NCI-H82 treated with DMSO at 0.1 percent for 48 hours (cell line): ENCODE measurements around the gene KRT28.

Source experiments
- DNase-seq: peaks from one replicate; lab custom pipeline; 2025; ENCODE audit not compliant: unreplicated experiment; lab: John Stamatoyannopoulos, UW

The KRT28 gene, protein sequence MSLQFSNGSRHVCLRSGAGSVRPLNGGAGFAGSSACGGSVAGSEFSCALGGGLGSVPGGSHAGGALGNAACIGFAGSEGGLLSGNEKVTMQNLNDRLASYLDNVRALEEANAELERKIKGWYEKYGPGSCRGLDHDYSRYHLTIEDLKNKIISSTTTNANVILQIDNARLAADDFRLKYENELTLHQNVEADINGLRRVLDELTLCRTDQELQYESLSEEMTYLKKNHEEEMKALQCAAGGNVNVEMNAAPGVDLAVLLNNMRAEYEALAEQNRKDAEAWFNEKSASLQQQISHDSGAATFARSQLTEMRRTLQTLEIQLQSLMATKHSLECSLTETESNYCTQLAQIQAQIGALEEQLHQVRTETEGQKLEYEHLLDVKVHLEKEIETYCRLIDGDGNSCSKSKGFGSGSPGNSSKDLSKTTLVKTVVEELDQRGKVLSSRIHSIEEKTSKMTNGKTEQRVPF

GRCh38 chr17:40799859-40800258, at the start of gene KRT28:
KRT28 (minus strand) TSS chr17:40799959; CDS start chr17:40799893, 66 bp downstream.
- DNase-seq, result no peak

DNA sequence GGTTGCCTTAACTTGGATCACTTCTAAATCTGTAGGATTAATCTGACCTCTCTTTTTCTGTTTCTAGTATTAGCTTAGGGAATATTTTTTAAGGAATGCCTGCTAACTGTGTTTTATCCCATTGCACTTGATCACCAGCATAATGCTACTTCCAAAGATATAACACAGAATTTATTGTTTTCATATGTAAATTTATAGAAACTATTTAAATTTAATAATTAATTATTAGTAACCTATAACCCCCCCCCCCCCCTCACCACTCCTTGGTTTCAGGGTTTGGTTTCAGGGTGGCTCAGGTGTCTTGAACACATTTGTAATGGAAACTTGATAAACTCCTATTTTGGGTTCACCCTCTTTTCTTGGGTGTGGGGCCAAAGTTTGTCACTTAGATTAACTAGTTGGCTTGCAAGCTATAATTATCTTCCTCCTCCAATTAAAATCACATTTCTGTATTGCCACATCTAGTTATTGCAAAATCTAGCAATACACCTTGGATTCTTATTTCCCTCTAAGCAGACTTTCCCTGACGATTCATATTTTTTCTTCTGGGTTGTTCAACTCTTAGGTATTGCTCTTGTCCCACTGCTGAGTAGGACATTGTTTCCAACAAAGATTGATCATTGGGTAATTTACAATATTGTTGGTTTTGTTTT, 49.0 kb upstream of the KRT28 start:
- DNase-seq, result no peak

DNA sequence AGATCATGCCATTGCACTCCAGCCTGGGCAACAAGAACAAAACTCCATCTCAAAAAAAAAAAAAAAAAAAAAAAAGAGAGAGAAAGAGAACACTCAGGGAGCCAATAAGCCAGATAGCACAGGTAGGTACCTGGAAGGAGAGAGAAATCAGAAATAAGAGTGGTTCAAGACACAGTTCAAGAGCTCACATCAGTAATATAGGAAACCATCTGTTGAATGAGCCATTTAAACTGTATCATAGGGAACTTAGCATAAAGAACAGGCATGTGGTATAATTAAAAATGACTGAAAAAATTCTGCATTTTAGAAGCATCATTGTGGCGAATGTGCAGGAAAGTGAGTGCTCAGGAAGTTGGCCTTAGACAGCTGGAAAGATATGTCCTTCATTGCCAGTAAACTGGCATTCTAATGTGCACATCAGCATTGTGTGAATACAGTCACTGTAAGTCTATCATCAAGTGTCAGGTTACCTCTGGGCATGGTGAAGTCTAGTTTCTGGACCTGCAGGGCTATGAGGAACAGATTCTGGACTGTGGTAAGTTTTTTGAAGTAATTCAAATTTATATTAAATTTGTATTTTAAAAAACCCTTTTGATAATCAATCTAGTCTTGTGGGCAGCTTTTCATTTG, 46.9 kb upstream of the KRT28 start:
- no peak for DNase-seq

- DNase-seq, result no peak
Measured at GRCh38 chr17:40844671-40845107, 44.9 kb upstream of the KRT28 start.

- no peak for DNase-seq
Measured at GRCh38 chr17:40843242-40843641, 43.5 kb upstream of the KRT28 start.

DNA sequence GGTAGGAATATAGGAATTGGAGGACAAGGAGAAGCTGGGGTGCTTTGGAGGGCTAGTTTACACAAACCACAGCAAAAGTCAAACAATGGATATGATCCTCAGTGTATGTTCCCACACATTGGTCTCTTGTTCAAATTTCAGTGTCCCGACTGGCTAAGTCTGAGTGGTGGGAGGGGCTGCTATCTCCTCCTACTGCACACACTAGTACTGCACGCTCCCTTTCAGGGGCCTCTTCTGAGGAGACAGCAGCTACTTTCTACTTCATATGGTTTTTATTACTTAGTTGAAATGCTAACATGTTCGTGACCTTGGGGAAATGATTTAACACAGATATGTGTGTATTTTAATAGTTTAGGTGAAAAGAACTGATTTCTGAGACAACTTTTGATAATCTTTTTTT, 41.5 kb upstream of the KRT28 start:
- DNase-seq, result no peak

DNA sequence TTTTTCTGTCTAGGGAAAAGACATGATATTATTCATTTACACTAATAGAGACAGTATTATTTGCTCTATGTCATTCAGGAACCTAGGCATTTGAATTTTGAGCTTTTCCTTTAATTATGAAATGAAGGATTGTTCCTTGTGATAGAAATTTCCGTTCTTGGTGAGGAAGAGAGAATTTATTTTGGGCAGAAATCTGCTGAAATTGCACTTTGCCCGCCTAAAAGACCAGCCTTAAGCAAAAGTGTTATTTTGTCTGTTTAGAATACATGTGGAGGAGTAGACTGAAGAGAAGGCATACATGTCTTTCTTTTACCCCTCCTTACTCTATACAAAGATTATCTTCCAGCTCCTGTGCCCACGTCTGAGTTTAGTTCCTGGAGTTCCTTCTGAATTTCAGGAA, 39.4 kb upstream of the KRT28 start:
- no peak for DNase-seq

- no peak for DNase-seq
Measured at GRCh38 chr17:40836020-40836419, 36.3 kb upstream of the KRT28 start.

DNA sequence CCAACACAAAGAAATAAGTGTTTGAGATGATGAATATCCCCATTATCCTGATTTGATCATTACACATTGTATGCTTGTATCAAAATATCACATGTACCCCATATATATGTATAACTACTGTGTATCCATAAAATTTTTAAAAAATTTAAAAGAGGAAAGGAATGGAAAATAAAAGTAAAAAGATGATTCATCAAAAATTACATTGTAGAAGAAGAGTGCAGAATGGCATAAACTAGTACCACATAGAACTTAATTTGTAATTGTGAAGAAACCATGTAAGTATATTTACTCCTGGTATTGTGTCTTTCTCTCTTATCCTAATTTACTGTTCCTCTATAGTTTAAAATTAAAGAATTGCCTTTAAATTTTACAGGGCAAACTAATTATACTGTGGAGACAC, 34.1 kb upstream of the KRT28 start:
- DNase-seq, result no peak

GRCh38 chr17:40832840-40833239, 33.1 kb upstream of the KRT28 start:
- DNase-seq, result peak; percentile 4

DNA sequence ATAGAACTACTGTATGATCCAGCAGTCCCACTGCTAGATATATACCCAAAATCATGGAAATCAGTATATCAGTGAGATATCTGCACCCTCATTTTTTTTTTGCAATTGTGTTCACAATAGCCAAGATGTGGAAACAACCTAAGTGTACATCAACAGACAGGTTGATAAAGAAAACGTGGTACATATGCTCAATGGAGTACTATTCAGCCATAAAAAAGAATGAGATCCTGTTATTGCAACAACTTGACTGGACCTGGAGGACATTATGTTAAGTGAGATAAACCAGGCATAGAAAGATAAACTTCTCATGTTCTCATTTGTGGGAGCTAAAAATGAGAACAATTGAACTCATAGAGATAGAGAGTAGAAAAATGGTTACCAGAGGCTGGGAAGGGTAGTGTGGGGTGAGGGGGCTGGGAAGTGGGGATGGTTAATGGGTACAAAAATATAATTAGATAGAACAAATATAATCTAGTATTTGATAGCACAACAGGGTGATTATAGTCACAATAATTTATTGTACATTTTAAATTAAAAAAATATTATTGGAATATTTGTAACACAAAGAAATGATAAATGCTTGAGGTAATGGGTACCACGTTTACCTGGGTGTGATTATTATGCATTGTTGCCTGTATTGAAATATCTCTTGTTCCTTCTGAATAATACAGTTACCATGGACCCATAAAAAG, 30.5 kb upstream of the KRT28 start:
- no peak for DNase-seq

DNA sequence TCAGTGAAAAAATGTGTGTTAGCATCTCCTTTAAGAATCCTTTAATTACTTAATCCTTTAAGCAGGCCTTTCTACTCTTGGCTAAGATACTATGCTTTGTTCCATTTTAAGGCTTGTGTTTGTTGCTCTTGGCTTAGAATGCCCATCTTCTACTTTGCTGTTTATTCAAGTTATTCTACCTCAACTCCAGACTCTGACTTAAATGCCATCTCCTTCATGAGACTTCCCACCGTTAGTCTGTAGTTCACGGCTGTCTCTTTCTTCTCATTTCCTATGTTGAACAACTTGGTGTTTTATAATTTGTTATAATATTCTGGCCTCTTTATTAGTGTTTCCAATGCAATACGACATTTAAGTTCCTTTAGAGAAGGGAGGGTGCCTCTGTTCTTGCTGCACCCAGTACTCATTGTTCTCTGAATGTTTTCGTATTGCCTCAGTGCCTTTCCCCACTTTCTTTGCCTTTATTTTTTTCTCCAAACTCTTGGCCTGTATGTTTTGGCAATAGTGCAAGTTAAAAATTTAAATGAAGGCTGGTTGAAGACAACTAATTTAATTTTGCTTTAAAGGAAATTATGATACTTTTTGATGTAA, 28.8 kb upstream of the KRT28 start:
- no peak for DNase-seq

DNA sequence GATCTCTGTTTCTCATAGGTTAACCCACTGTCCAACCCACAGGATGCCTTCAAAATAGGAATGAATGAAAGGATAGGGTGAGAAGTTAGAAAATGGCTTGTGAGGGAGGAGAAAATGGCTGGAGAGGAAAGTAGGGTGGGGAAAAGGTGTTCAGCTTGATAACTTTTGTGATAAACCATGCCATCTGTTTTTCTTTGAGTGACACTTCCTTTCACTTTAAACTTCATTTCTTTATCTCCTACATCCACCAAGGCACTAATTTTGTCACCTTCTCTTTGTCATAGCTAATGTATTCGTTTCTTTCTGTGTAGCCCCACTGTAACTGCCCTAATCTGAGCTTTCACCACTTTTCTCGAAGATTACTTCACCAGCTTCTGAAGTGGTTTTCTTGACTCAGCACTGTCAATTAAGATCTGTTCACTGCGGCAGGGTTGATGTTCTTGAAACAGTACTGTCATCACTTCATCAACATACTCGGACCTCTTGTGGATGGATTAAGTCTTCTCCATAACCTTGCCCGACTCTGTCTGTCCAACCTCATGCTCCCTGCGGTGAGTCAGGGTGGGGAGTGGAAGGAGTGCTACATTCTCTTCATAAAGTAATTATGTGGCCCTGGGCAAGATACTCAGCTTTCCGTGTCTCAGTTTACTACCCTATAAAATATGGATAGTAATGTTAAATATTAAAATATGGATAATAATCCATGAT, 28.1 kb upstream of the KRT28 start:
- DNase-seq, result no peak

DNA sequence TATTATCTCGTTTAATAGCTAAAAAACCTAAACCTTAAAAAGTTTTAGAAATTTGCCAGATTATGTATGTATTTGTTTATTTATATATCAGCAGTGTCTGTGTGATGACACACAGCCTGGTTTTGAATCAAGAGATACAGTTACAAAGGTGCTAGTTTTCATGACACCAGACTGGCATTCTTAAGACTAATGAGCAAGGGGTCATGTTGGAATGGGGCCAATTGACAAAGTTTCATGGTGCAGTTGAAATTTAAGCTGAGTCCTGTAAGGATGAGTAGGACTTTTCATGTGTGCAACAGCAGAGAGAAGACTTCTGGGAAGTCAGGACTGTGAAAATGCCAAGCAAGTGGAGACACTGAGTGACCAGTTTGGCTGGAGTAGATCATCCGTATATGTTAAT, 25.8 kb upstream of the KRT28 start:
- no peak for DNase-seq

GRCh38 chr17:40824015-40824832, 24.5 kb upstream of the KRT28 start:
- DNase-seq, result no peak

GRCh38 chr17:40822132-40822812, 22.5 kb upstream of the KRT28 start, which contains the start of gene KRT10:
KRT10 (minus strand) TSS chr17:40822614; CDS start chr17:40822585, 29 bp downstream.
- DNase-seq, result no peak

DNA sequence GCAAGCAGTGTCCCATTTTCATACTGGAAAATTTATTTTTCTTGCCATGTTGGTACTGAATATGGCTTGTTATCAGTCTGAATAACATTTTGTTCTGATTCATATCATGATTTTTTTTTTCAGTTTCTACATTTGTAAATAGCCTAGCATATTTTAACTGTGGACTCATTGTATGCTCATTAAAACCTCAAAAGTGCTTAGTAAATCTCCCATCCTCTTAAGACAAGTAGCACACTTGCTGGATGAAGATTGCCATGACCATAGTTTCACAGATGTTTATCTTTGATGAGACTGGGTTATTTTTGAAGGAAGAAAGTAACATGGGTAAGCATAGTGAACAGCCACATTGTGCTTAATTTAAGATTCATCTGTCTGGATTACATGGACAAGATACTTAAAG, 21.8 kb upstream of the KRT28 start:
- no peak for DNase-seq

- no peak for DNase-seq
Measured at GRCh38 chr17:40820228-40820838, 20.6 kb upstream of the KRT28 start.
